GM18907 (cell line): Measurements from ENCODE around the gene MCTP1.

Source experiments
- ATAC-seq: cut with Tn5 transposase; IDR thresholded peaks from one replicate; pipeline ENCODE4 v1.9.1; 2021; ENCODE audit warnings: mild to moderate bottlenecking, moderate library complexity; ENCODE audit not compliant: unreplicated experiment

MCTP1 gene

DNA sequence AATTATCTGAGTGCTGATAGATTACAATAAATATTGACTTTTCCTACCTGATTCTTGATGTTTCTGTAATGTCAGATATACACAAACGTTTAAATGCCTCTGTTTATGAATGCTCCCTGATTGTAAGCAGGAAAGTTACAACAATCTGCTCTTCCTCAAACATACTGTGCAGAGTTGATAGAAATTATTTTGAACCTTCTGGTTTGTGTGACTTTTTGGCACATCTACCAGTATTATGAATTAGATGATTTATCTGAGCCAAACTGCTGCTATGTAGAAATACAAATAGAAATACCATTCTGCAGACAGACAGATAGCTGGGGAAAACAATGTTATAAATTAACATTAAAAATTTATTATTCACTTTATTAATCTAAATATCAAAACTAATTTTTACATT, 553.4 kb downstream of the MCTP1 start:
- no peak for ATAC-seq

DNA sequence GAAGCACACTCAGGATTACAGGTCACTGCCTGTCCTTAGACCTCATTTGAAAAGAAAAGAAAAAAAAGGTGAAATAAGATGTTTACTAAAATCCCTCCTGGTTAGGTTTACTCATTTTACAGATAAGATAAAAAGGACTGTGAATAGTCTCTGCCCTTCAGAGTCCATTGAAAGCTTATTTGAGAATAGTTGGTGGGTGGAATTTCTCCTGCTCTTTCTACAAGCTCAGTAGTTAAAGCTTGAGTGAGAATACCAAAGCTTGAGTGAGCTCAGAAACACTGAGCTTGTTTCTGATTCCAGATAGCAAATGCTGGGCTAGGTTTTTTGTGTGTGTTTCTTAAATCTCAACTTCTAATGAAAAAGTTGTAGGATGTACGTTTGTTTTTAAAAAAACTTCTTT, 559.8 kb downstream of the MCTP1 start:
- no peak for ATAC-seq

DNA sequence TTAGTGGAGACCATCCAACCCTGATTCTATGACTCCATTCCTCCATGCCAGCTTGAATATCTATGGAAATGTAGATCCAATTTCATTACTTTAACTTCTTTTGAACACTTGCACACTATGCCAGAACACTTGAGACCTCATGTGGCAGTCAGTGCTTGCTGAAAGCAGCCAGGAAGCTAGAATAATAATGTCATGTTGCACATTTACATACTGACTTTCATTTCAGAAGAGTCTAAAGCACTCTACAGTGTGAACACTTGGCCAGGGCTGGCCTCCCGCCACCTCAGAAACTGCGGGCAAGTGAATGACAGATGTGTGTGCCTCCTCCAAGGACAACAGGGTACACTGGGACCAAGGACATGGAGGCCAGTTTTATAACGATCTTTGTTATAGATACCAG, 569.1 kb downstream of the MCTP1 start:
- ATAC-seq: no peak

- no peak for ATAC-seq
Measured at GRCh38 chr5:94711785-94712184, 573.1 kb downstream of the MCTP1 start.

GRCh38 chr5:94709277-94709676, 575.6 kb downstream of the MCTP1 start:
- no peak for ATAC-seq

GRCh38 chr5:94707359-94707758, 577.5 kb downstream of the MCTP1 start:
- no peak for ATAC-seq

GRCh38 chr5:94705427-94705826, 579.5 kb downstream of the MCTP1 start:
- no peak for ATAC-seq

GRCh38 chr5:94702729-94703128, 582.2 kb downstream of the MCTP1 start:
- ATAC-seq: peak; percentile 64

DNA sequence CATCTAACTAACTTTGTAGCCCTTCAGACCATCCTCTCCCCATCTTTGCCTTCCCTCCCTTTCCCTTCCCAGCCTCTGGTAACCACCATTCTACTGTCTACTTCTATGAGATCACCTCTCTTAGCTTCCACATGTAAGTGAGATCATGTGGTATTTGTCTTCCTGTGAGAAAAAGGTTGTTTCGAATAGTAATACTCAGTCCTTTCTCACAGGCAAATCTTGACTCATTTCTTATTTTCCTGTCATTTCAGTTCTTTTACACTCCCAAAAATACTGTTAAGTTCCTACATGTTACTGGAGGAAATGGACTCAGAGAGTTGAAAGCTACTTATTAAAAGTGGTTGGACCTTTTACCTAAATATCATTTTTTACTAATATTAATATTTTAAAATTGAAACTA, 584.3 kb downstream of the MCTP1 start:
- ATAC-seq: peak; percentile 83

- no peak for ATAC-seq
Measured at GRCh38 chr5:94699562-94699961, 585.3 kb downstream of the MCTP1 start.

DNA sequence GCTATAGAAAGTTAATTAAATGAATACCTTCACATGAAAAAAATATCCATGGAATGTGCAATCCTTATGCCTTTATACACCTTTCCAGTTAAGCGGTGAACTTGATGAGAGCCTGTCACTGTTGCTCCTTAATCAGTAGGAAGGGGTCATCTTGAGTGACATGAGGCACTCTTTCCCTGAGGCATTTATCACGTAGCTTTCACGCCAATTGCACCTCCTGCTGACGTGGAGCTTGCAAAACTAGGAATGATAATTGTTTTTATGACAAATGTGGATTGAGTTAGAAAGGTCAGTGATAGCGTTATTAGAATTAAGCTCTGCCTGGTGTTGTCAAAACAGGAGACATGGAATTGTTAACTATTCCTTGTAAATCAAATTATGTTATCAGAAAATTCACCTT, 586.7 kb downstream of the MCTP1 start:
- no peak for ATAC-seq

GRCh38 chr5:94694671-94695070, 590.2 kb downstream of the MCTP1 start:
- ATAC-seq: no peak

GRCh38 chr5:94693845-94694370, 591.0 kb downstream of the MCTP1 start:
- no peak for ATAC-seq

DNA sequence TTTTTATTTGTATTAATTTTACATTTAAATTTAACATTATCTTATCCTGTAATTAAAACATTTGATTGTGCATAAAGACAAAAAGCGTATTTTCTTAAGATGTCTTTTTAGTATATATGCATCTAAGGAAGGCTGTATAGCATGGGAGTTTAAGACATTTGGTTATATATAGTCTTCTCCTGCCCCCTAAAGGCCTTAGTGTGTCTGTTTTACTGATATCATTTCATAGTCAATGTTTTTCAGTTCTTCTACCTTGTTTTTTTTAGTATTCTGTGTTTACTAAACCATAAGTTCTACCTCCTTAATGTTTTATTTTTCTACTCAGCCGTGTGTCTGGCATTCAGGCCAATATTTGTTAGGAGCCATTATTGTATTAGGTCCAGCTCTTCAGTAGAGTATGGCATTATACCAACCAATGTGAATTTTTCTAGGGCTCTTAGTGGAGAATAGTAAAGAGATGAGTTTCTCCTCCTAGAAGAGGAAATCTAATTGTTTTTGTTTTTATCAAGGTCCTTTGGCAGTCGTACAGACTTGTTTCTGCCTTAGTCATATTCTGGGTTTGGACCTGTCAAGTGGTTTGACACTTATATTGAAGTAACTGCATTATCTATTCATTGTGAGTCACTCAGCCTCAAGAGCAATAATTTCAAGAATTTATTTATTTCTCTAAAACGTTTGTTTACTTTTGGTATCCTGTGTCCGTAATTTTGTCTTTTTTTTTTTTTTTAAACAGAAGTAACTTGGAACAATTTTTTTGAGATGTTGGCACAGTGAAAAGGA, 591.7 kb downstream of the MCTP1 start:
- ATAC-seq: peak; percentile 72

DNA sequence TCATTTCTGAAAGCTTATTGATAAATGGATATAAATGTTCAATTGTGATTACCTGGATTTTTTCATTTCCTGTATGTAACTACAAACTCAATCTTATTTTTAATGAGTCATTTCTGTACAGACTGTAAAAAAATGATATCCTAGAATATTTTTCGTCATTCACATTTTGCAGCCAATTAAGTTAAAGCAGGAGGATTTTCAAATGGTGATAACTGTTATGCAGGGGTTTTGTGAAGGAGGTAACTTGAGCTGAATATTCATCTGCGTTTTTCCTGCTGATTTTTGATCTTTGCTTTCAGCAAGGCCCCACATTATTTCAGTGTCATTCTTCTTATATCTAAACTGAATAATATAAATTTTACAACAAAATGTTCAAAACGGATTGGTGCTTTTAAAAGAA, 592.3 kb downstream of the MCTP1 start:
- ATAC-seq: no peak

- no peak for ATAC-seq
Measured at GRCh38 chr5:94691949-94692348, 592.9 kb downstream of the MCTP1 start.

GRCh38 chr5:94691291-94691690, 593.6 kb downstream of the MCTP1 start:
- ATAC-seq: no peak

- ATAC-seq: no peak
Measured at GRCh38 chr5:94690778-94691177, 594.1 kb downstream of the MCTP1 start.

GRCh38 chr5:94689908-94690307, 595.0 kb downstream of the MCTP1 start:
- ATAC-seq: no peak

DNA sequence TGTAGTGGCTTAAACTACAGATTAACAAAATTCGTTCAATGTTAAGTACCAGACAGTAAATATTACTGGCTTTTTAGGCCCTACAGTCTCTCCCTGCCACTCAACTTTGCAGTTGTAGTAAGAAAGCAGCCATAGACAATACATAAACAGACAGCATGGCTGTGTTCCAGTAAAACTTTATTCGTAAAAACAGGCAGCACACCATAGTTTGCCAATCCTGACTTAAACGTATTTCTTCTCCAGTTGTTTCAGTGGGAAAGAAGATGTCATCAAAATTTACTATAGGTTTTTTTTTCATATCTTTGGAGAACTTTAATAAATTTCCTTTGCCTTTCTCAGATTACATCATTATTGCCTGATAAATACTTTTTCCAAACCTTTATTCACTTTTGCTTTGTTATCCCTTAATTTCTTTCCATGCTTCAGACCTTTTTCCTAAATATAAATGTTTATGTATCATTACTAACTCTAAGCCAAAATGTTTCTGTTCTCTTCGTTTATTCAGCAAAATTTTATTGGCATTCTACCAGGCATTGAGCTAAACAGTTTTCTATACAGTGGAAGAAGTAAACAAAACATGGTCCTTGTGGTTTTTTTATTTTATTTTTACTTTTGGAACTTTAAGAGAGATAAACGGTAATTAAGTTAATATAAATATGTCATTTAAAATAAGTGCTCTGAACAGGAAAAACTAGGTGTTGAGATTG, 601.9 kb downstream of the MCTP1 start:
- no peak for ATAC-seq

DNA sequence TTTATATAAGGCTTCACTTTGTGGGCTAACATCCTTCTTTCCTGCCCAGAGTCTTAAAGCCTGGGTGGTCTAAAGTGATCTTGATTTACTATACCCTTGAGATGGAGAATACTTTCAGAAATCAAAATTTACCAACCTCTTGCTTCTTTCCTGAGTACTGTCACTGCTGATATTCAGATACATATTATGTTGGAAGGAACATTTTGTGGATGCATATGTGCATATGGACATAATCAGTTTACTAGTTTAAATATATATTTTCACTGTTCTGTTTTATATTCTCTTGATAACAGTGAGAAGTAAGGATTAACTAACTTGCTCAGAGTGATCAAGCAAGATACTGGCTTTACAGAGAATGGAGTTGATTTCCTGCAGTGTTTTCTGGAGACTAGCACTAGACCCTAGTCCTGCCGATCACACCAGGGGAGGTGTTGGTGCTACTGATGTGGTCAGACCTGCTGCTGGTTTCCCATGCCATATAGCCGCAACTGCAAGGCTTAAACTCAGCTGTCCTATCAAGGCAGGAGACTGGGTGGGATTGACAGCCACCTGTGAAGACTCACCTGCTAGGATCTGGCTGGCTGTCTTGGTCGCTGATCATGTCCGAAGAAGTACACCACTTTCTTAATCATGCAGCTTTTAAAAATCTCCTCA, 608.8 kb downstream of the MCTP1 start:
- no peak for ATAC-seq
